SH-SY5Y (cell line): ENCODE results near the gene PDE6H.

Experiments used
- GATA2 ChIP-seq: IDR thresholded peaks from 2 replicates; pipeline ENCODE4 v1.6.1; 2011; ENCODE audit warnings: mild to moderate bottlenecking, low read depth, low read length
- GATA3 ChIP-seq: IDR thresholded peaks from 2 replicates; pipeline ENCODE4 v1.6.1; 2011; ENCODE audit warnings: low read depth, mild to moderate bottlenecking, low read length, moderate library complexity

GRCh38 chr12:14960548-14961465, 12.0 kb upstream of the PDE6H start:
- TF ChIP-seq GATA2 = no peak
- no peak for TF ChIP-seq GATA3
